HCT116 (cell line): Measurements from ENCODE around the gene CALM3.
"Not testable (repeated sequence)": the region's sequence is repeated elsewhere in the genome, so short reads cannot be mapped to it uniquely, and the experiment has no call there.

ENCODE experiments used
- CEBPB ChIP-seq: IDR thresholded peaks from 2 replicates; pipeline ENCODE4 v1.6.1; 2012; ENCODE audit warnings: low read depth
- EGR1 ChIP-seq: IDR thresholded peaks from 2 replicates; pipeline ENCODE4 v1.6.1; 2012; ENCODE audit warnings: low read depth
- EZH2phosphoT487 ChIP-seq: fragments of 200-600 bp; IDR thresholded peaks from 2 replicates; pipeline ENCODE4 v1.6.1; 2018; ENCODE audit warnings: antibody characterized with exemption, borderline replicate concordance
- MAX ChIP-seq: IDR thresholded peaks from 2 replicates; pipeline ENCODE4 v1.6.1; 2012
- POLR2A ChIP-seq: IDR thresholded peaks from 2 replicates; pipeline ENCODE4 v1.7.0; 2011; ENCODE audit warnings: borderline replicate concordance; ENCODE audit not compliant: insufficient read depth, insufficient read length; ENCODE audit errors: extremely low read depth
- POLR2AphosphoS5 ChIP-seq: IDR thresholded peaks from 2 replicates; pipeline ENCODE4 v1.6.1; 2011; ENCODE audit warnings: mild to moderate bottlenecking, low read depth, low read length, moderate library complexity
- SP1 ChIP-seq: IDR thresholded peaks from 2 replicates; pipeline ENCODE4 v1.6.1; 2012; ENCODE audit warnings: low read depth
- SRF ChIP-seq: IDR thresholded peaks from 2 replicates; pipeline ENCODE4 v1.6.1; 2012; ENCODE audit warnings: low read depth
- TF ChIP-seq, protein P1 (sequence below), 3 experiments: fragments of 200-600 bp in 1 of 3; sonication (generic) in 1 of 3; IDR thresholded peaks in 2 of 3; conservative IDR thresholded peaks in 1 of 3; 2 replicates each; pipeline ENCODE4 v1.5.1; 2012 to 2017; ENCODE audit warnings: low read depth in 2 of 3, low read length in 2 of 3, antibody characterized with exemption in 1 of 3, borderline replicate concordance in 1 of 3, control low read depth in 1 of 3, mild to moderate bottlenecking in 1 of 3, mixed read lengths in 1 of 3, mixed run types in 1 of 3, moderate library complexity in 1 of 3; ENCODE audit not compliant: insufficient read depth in 1 of 3

DNA sequence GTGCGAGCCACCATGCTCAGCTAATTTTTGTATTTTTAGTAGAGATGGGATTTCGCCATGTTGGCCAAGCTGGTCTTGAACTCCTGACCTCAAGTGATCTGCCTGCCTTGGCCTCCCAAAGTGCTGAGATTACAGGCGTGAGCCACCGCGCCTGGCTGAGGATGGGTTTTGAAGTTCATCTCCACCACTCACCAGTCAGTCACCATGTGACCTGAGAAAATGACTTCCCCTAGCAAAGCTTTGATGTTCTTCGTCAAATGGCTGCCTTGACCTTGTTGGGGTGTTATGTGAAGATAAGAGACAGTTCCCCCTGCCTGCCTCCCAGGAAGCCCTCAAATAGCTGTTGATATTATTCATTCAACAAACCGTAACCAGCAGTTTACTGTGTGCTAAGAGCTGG lies 27.8 kb downstream of the CALM3 start:
- TF ChIP-seq EZH2phosphoT487, POLR2A, MAX, EGR1, SRF, POLR2AphosphoS5, CEBPB, SP1: not testable (repeated sequence)
- TF ChIP-seq, protein P1, sequence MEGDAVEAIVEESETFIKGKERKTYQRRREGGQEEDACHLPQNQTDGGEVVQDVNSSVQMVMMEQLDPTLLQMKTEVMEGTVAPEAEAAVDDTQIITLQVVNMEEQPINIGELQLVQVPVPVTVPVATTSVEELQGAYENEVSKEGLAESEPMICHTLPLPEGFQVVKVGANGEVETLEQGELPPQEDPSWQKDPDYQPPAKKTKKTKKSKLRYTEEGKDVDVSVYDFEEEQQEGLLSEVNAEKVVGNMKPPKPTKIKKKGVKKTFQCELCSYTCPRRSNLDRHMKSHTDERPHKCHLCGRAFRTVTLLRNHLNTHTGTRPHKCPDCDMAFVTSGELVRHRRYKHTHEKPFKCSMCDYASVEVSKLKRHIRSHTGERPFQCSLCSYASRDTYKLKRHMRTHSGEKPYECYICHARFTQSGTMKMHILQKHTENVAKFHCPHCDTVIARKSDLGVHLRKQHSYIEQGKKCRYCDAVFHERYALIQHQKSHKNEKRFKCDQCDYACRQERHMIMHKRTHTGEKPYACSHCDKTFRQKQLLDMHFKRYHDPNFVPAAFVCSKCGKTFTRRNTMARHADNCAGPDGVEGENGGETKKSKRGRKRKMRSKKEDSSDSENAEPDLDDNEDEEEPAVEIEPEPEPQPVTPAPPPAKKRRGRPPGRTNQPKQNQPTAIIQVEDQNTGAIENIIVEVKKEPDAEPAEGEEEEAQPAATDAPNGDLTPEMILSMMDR (IDR thresholded peaks at IDR 0.05 in 2 of 3, conservative IDR thresholded peaks at IDR 0.05 in 1 of 3; ENCODE audit: borderline replicate concordance in 1 of 3, insufficient read depth in 1 of 3, low read depth in 2 of 3, low read length in 2 of 3): not testable (repeated sequence)
